Subcutaneous adipose tissue (tissue), 4 donors: Measurements from ENCODE around the gene ACTL6B. TPM values are rescaled to one million over a fixed set of nuclear protein-coding genes. Genes with fewer than 3 reads are reported as not detected.

Experiments used
- total RNA-seq, 4 donors: library from RNA; depleted of rRNA; stranded (reverse); fragments of >200 nt; gene quantifications; one replicate each; pipeline ENCODE4 v1.1.0, GENCODE V29; 2016
- TF ChIP-seq, protein P1 (sequence below): fragments of 450-650 bp; IDR thresholded peaks from one replicate; pipeline ENCODE4 v1.5.1; 2016; ENCODE audit warnings: low read depth, mild to moderate bottlenecking, control low read depth, antibody characterized with exemption, moderate library complexity

ACTL6B gene
- total RNA-seq, 4 donors from 2014 or later, result not detected

DNA sequence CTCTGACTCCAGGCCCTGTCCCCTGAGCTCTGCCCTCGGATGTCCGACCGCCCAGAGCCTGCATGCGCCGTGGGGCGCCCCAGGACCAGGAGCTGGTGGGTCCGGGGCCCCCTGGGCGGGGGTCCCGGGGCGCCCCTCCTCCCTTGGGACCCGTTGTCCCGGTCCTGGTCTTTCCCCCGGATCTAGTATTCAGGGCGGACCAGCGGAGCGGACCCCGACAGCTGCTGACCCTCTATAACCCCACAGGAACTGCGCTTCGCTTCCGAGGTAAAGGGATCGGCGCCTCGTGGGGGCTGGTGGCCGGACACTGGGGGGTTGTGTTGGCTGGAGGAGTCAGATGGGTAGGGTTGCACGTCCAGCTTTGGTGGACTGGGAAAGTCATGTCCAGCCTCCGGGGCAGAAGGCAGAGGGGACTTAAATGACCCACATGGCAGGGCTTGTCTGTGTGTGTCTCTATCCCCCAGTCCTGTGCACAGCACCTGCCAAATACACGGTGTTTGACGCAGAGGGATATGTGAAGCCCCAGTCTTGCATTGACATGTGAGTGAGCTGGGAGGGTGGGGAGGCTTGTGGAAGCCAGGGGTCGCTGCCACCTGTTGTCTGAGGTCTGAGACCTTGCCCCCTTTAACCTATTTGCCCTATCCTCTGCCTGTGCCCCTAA, 43.4 kb downstream of the ACTL6B start:
- TF ChIP-seq, protein P1, sequence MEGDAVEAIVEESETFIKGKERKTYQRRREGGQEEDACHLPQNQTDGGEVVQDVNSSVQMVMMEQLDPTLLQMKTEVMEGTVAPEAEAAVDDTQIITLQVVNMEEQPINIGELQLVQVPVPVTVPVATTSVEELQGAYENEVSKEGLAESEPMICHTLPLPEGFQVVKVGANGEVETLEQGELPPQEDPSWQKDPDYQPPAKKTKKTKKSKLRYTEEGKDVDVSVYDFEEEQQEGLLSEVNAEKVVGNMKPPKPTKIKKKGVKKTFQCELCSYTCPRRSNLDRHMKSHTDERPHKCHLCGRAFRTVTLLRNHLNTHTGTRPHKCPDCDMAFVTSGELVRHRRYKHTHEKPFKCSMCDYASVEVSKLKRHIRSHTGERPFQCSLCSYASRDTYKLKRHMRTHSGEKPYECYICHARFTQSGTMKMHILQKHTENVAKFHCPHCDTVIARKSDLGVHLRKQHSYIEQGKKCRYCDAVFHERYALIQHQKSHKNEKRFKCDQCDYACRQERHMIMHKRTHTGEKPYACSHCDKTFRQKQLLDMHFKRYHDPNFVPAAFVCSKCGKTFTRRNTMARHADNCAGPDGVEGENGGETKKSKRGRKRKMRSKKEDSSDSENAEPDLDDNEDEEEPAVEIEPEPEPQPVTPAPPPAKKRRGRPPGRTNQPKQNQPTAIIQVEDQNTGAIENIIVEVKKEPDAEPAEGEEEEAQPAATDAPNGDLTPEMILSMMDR, result no peak

DNA sequence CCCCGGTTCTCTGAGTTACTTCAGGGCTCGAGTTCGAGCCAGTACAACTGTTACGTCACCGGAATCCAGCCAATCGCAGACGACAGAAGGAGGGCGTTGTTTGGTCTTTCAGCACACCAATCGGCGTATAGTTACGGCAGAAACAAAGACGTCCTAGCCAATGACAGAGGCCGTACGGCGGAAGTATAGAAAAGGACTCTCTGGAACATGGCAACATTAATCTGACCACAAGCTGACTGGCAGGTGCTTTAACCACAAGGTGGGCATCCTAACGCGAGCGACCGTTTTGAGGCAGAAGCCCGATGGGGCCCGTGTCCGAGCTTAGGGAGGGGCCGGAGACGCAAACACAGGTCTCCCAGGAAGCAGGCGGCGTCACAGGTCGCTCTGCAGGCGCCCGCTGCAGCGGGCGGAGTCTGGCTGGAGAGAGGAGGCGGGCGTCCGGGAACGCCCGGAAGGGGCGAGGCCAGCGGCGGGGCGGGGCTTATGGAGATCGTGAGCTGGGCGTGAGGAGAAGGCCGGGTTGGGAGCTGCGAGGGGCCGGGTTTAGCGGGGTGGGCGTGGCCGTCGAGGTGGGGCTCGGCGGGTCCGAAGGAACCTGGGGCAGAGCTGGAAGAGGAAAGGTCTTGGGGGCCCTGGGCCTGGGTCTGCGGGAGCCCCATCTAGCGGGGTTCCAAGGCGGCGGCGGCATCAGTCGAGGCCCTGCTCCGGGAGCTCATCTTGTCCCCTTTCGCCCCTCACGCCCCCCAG, 44.1 kb downstream of the ACTL6B start, which contains the start of gene MOSPD3:
Gene MOSPD3, plus strand, starts transcription at position 558 of the 747 bp plus-strand sequence. CDS start 252 bp downstream, outside the sequence.
- TF ChIP-seq, protein P1, result no peak

DNA sequence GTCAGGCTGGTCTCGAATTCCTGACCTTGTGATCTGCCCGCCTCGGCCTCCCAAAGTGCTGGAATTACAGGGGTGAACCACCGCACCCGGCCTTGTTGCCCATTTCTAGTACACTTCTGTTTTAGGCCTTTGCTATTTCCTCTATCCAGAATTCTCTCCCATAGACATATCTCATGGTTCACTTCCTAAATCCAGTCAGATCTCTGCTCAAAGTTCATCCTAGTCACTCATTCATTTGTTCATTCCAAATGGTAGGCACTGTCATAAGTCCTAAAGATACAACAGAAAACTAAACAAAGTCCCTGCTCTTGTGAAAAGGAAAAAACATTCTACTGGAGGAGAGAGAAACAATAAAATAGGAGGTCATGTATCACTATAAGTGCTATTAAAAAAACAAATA, 46.3 kb downstream of the ACTL6B start:
- TF ChIP-seq, protein P1, result no peak

DNA sequence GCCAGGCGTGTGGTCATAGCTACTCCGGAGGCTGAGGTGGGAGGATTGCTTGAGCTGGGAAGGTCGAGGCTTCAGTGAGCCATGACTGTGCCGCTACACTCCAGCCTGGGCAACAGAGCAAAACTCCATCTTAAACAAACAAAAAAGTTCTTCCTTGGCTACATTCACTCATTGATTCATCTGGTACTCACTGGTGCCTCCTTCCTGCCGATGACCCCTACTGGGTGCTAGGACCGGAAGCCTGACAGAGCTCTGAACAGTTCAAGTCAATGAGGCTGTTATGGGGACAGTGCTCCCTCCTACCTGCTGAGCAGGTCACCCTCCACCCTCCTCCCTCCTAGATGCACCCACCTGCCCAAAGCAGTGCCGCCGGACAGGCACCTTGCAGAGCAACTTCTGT, 49.1 kb downstream of the ACTL6B start:
- TF ChIP-seq, protein P1, result no peak

DNA sequence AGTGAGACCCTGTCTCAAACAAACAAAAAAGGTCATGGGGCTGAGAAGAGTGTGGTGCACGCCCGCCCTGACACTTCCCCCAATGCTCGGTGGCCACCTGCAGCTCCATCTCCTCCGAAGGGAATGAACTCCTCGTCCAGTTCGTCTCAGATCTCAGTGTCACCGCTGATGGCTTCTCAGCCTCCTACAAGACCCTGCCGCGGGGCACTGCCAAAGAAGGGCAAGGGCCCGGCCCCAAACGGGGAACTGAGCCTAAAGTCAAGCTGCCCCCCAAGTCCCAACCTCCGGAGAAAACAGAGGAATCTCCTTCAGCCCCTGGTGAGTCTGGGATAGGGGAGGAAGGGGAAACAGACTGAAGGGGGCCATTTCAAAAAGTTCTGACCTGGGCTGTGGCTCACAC, 49.9 kb downstream of the ACTL6B start:
- TF ChIP-seq, protein P1, result no peak

DNA sequence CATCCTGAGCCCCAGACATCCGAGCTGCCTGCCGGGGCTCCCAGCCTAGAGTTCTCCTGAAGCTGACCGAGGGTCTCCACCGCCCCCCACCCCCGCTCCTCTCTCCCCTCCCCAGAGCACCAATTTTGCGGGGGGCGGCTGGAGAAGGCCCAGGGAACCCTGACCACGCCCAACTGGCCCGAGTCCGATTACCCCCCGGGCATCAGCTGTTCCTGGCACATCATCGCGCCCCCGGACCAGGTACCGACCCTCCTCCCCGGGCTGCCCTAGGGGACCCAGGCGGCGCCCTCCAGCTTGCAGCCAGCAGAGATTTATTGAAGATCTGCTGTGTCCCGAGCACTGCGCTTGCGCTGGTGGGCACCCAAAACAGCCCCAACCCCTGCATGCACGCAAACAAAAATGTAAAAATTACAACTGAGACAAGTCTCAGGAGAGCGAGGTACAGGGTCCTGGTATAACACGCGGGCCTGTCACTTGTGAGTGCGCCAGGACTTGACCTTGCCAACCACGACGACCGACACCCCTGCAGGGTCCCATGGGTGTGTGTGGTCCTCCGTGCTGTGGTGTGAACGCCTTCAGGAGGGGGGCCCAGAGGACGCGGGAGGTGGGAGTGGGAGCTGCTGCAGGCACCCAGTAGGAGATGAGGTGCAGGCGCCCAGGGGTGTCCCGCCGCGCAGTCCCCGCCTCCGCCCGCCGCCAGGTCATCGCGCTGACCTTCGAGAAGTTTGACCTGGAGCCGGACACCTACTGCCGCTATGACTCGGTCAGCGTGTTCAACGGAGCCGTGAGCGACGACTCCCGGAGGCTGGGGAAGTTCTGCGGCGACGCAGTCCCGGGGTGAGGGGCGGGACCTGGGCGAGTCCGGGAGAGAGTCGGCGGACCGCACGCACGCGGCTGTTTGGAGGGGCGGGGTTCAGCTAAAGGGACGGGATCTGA, 51.0 kb downstream of the ACTL6B start:
- TF ChIP-seq, protein P1, result no peak
